Cardiac muscle cell (in vitro differentiated cells and primary cell): ENCODE data around the gene DHX58. TPM values are rescaled to one million over a fixed set of nuclear protein-coding genes. Genes with fewer than 3 reads are reported as not detected.

Experiments used
- DNase-seq, 2 donors: peaks; one replicate each; pipeline versions ENCODE4 v3.0.0 to v3.0.0-alpha.2; 2010 to 2017; ENCODE audit warnings: low read depth in 1 of 2, low spot score in 1 of 2
- H3K27ac ChIP-seq: fragments of 200-600 bp; sonication (generic); 2 replicates; pipeline ENCODE4 v1.5.1; 2016
- H3K27me3 ChIP-seq: fragments of 200-600 bp; sonication (generic); 2 replicates; pipeline ENCODE4 v1.6.0; 2016; ENCODE audit warnings: control low read depth
- H3K36me3 ChIP-seq: fragments of 200-600 bp; sonication (generic); 2 replicates; pipeline ENCODE4 v1.5.1; 2016; ENCODE audit warnings: control low read depth
- H3K4me1 ChIP-seq: fragments of 200-600 bp; sonication (generic); 2 replicates; pipeline ENCODE4 v1.8.1; 2017; ENCODE audit warnings: low read depth, mild to moderate bottlenecking, mixed run types
- H3K4me3 ChIP-seq: fragments of 200-600 bp; sonication (generic); 2 replicates; pipeline ENCODE4 v1.5.1; 2016; ENCODE audit warnings: mild to moderate bottlenecking
- H3K9me3 ChIP-seq: fragments of 200-600 bp; sonication (generic); 2 replicates; pipeline ENCODE4 v1.5.1; 2017; ENCODE audit warnings: low read depth, mild to moderate bottlenecking, control low read depth
- polyA plus RNA-seq: library from polyadenylated mRNA; unstranded; fragments of >200 nt; fragmentation: Nextera tagmentation; extraction: Ambion mirVana; gene quantifications from 2 replicates; pipeline ENCODE4 v1.2.1, GENCODE V29; 2016
- total RNA-seq: library from RNA; depleted of rRNA; stranded (reverse); fragments of >200 nt; gene quantifications from 2 replicates; pipeline ENCODE4 v1.2.3, GENCODE V29; 2016
- TF ChIP-seq, protein P1 (sequence below): IDR thresholded peaks from 2 replicates; pipeline ENCODE4 v1.5.1; 2012; ENCODE audit warnings: low read depth, mild to moderate bottlenecking, low read length

Gene DHX58
- total and polyA plus RNA-seq, 2 experiments from 2014 or later, result 0.42 TPM; not detected in 1

DNA sequence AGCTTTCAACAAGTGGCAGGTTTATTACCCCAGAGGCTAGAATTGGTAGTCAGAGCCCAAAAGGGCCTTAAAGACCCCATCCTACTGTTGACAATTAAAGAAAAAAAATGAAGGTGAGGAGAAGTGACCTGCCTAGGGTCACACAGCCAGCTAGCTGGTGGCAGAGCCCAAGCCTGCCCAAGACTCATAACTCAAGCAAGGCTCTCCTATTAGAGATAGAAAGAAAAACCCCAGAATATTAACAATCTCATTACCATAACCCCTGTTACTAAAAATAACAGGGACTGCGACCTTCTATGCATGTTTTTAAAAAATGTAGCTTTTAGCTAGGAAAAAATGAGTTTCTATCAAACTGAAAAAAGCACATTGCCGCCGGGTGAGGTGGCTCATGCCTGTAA is 24.1 kb upstream of the DHX58 start:
- Histone ChIP-seq H3K36me3 (no peaks in the 10 kb centered on the region), H3K27ac (no peak overlapping the region), H3K4me1 (peaks cover 15% of the 10 kb centered on the region), H3K4me3 (no peak overlapping the region), H3K9me3 (no peaks in the 10 kb centered on the region), H3K27me3 (no peaks in the 10 kb centered on the region)
- DNase-seq, result no peak
- TF ChIP-seq, protein P1, sequence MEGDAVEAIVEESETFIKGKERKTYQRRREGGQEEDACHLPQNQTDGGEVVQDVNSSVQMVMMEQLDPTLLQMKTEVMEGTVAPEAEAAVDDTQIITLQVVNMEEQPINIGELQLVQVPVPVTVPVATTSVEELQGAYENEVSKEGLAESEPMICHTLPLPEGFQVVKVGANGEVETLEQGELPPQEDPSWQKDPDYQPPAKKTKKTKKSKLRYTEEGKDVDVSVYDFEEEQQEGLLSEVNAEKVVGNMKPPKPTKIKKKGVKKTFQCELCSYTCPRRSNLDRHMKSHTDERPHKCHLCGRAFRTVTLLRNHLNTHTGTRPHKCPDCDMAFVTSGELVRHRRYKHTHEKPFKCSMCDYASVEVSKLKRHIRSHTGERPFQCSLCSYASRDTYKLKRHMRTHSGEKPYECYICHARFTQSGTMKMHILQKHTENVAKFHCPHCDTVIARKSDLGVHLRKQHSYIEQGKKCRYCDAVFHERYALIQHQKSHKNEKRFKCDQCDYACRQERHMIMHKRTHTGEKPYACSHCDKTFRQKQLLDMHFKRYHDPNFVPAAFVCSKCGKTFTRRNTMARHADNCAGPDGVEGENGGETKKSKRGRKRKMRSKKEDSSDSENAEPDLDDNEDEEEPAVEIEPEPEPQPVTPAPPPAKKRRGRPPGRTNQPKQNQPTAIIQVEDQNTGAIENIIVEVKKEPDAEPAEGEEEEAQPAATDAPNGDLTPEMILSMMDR, result no peak

- DNase-seq, result peak; percentile 41 to 86
- Histone ChIP-seq H3K4me3 (no peak overlapping the region), H3K4me1 (peaks cover 9% of the 10 kb centered on the region), H3K27ac (peak overlapping the region; percentile 34), H3K36me3 (no peaks in the 10 kb centered on the region), H3K27me3 (no peaks in the 10 kb centered on the region), H3K9me3 (no peaks in the 10 kb centered on the region)
- TF ChIP-seq, protein P1, result no peak
These were observed 23.4 kb upstream of the DHX58 start for GRCh38 chr17:42135664-42136653.

- no peaks in the 10 kb centered on the region for H3K9me3 ChIP-seq
- no peaks in the 10 kb centered on the region for H3K36me3 ChIP-seq
- H3K27ac ChIP-seq, result peak overlapping the region; percentile 34
- H3K4me1 ChIP-seq, result peaks cover 9% of the 10 kb centered on the region
- TF ChIP-seq, protein P1, result no peak
- DNase-seq, result no peak
- no peaks in the 10 kb centered on the region for H3K27me3 ChIP-seq
- no peak overlapping the region for H3K4me3 ChIP-seq
These were observed 22.6 kb upstream of the DHX58 start for GRCh38 chr17:42135151-42135550.

DNA sequence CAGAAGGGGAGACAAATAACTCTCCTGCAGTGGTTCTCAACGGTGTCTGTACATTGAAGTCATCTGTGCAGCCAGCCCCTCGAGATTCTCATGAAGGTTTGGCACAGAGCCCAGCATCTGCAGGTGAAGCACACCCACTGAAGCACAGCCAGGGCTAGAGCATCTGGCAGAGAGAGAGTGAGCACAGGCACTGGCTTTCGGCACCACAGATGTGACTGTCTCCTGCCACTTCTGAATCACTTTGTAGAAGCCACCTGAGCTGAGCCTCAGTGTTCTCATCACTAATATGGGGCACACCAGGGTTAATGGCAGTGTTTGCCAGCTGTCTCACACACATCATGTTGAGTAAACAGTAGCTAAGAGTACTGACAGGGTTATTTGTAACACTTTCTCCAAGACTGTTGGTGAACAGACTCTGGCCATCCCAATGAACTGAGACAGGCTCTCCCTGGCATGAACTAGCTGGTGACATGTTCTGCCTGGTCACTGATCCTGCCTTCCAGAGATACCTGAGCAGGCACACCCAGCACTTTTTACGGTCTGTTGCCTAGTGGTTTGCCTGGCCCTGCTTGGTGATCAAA is 21.0 kb upstream of the DHX58 start:
- TF ChIP-seq, protein P1, result no peak
- Histone ChIP-seq H3K27ac (no peak overlapping the region), H3K36me3 (peaks cover 14% of the 10 kb centered on the region), H3K4me1 (peaks cover 9% of the 10 kb centered on the region), H3K4me3 (no peak overlapping the region), H3K9me3 (no peaks in the 10 kb centered on the region), H3K27me3 (no peaks in the 10 kb centered on the region)
- peak in 1 of 2 donors; percentile 43 for DNase-seq

GRCh38 chr17:42132941-42133340 is 20.4 kb upstream of the DHX58 start:
- Histone ChIP-seq H3K4me1 (peaks cover 9% of the 10 kb centered on the region), H3K27ac (peak overlapping the region; percentile 42), H3K9me3 (no peaks in the 10 kb centered on the region), H3K27me3 (no peaks in the 10 kb centered on the region), H3K4me3 (no peak overlapping the region), H3K36me3 (peaks cover 20% of the 10 kb centered on the region)
- DNase-seq, result peak in 1 of 2 donors; percentile 80
- TF ChIP-seq, protein P1, result no peak
